GM12874 (cell line): ENCODE measurements around the gene SMARCB1.

ENCODE experiments used
- TF ChIP-seq, protein P1 (sequence below): IDR thresholded peaks from 2 replicates; pipeline ENCODE4 v1.5.1; 2011; ENCODE audit warnings: low read depth, mild to moderate bottlenecking, control low read depth, low read length, moderate library complexity; ENCODE audit not compliant: insufficient read depth

Gene SMARCB1

DNA sequence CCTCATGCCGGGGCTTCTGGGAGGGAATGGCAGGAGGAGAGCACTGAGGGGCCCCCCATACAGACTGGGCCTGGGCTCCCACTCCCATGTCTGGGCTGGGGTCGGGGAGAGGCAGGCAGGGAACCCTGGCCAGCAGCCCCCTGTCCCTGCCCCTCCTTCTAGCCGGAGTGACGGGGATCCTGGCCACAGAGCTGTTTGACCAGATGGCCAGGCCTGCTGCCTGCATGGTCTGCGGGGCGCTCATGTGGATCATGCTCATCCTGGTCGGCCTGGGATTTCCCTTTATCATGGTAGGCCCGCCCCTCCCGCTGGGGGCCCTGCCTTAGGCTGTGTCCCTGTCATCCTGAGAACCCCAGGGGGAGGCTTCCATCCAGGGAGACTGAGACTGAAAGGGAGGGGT, 97.4 kb downstream of the SMARCB1 start:
- TF ChIP-seq, protein P1, sequence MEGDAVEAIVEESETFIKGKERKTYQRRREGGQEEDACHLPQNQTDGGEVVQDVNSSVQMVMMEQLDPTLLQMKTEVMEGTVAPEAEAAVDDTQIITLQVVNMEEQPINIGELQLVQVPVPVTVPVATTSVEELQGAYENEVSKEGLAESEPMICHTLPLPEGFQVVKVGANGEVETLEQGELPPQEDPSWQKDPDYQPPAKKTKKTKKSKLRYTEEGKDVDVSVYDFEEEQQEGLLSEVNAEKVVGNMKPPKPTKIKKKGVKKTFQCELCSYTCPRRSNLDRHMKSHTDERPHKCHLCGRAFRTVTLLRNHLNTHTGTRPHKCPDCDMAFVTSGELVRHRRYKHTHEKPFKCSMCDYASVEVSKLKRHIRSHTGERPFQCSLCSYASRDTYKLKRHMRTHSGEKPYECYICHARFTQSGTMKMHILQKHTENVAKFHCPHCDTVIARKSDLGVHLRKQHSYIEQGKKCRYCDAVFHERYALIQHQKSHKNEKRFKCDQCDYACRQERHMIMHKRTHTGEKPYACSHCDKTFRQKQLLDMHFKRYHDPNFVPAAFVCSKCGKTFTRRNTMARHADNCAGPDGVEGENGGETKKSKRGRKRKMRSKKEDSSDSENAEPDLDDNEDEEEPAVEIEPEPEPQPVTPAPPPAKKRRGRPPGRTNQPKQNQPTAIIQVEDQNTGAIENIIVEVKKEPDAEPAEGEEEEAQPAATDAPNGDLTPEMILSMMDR, result no peak
